Prostate gland (tissue), 2 donors: ENCODE data around the gene CHI3L2. TPM values are rescaled to one million over a fixed set of nuclear protein-coding genes. Genes with fewer than 3 reads are reported as not detected.

Source experiments
- DNase-seq: peaks from one replicate; pipeline ENCODE4 v3.0.0-alpha.2; 2019; ENCODE audit warnings: low spot score
- H3K27ac ChIP-seq, 2 donors: fragments of 200-600 bp; sonication (generic); 2 replicates each; pipeline ENCODE4 v1.5.1; 2017 to 2019
- H3K27me3 ChIP-seq: fragments of 200-600 bp; sonication (generic); replicated peaks from 2 replicates; pipeline ENCODE4 v1.5.1; 2019; ENCODE audit not compliant: insufficient read depth
- H3K36me3 ChIP-seq, 2 donors: fragments of 200-600 bp; sonication (generic); 1 replicate in 1 of 2; 2 replicates in 1 of 2; pipeline versions ENCODE4 v1.5.1 to v1.8.1; 2017 to 2019
- H3K4me1 ChIP-seq: fragments of 200-600 bp; sonication (generic); replicated peaks from 2 replicates; pipeline ENCODE4 v1.5.1; 2019
- H3K4me3 ChIP-seq, 2 donors: fragments of 200-600 bp; sonication (generic); 2 replicates each; pipeline ENCODE4 v1.5.1; 2017 to 2019
- H3K9me3 ChIP-seq: fragments of 200-600 bp; sonication (generic); 2 replicates; pipeline ENCODE4 v1.5.1; 2017
- CTCF ChIP-seq, 4 experiments: fragments of 200-600 bp in 2 of 4; fragments of 450-650 bp in 2 of 4; sonication (generic) in 2 of 4; IDR thresholded peaks; 1 replicate in 3 of 4; 2 replicates in 1 of 4; pipeline ENCODE4 v1.5.1; 2016 to 2019; ENCODE audit warnings: antibody characterized with exemption in 4 of 4, mild to moderate bottlenecking in 2 of 4, moderate library complexity in 2 of 4
- POLR2A ChIP-seq: fragments of 450-650 bp; IDR thresholded peaks from one replicate; pipeline ENCODE4 v1.6.1; 2016; ENCODE audit warnings: antibody characterized with exemption, mild to moderate bottlenecking
- POLR2AphosphoS5 ChIP-seq: sonication (generic); formaldehyde crosslinking; IDR thresholded peaks from one replicate; pipeline ENCODE4 v1.6.1; 2017; ENCODE audit warnings: antibody characterized with exemption
- WGBS: methylation state at CpG from one replicate; pipeline ENCODE4 v1.1.5; 2018; 5-methylcytosine and 5-hydroxymethylcytosine counted together
- intact Hi-C: fragments of 100-400 bp; cut with DNase I; formaldehyde crosslinking; loops from one replicate; pipeline ENCODE4 v1.14.2; 2022
- total RNA-seq, 2 donors: library from RNA; depleted of rRNA; stranded (reverse); fragments of >200 nt; gene quantifications; one replicate each; pipeline ENCODE4 v1.1.0, GENCODE V29; 2016

The CHI3L2 gene
- total RNA-seq, 2 donors from 2014 or later: 0.82 to 10.6 TPM

GRCh38 chr1:111234258-111234657 lies 6.7 kb downstream of the CHI3L2 start:
- no peak overlapping the region for H3K27ac ChIP-seq
- no peaks in the 10 kb centered on the region for H3K9me3 ChIP-seq
- WGBS: 85% methylated on average over 4 of the region's 4 CpGs
- no peaks in the 10 kb centered on the region for H3K27me3 ChIP-seq
- no peaks in the 10 kb centered on the region for H3K36me3 ChIP-seq
- intact Hi-C loops: no loop called here
- TF ChIP-seq POLR2A (no peak), POLR2AphosphoS5 (no peak), CTCF (IDR thresholded peaks at IDR 0.05) (no peak)
- H3K4me1 ChIP-seq: no peaks in the 10 kb centered on the region
- DNase-seq: no peak
- no peak overlapping the region for H3K4me3 ChIP-seq

- DNase-seq: no peak
- no peak for TF ChIP-seq POLR2AphosphoS5
- TF ChIP-seq CTCF (IDR thresholded peaks at IDR 0.05): no peak
- TF ChIP-seq POLR2A: no peak
- H3K4me3 ChIP-seq: no peak overlapping the region
- H3K9me3 ChIP-seq: no peaks in the 10 kb centered on the region
- intact Hi-C loops: no loop called here
- 84% methylated on average over 3 of the region's 3 CpGs for WGBS
- H3K27ac ChIP-seq: no peak overlapping the region
- no peaks in the 10 kb centered on the region for H3K36me3 ChIP-seq
- H3K4me1 ChIP-seq: no peaks in the 10 kb centered on the region
- H3K27me3 ChIP-seq: no peaks in the 10 kb centered on the region
Observed at GRCh38 chr1:111234866-111235265, 7.4 kb downstream of the CHI3L2 start.

- intact Hi-C loops: no loop called here
Observed at GRCh38 chr1:111236379-111236778, 8.9 kb downstream of the CHI3L2 start.

GRCh38 chr1:111236806-111237205 lies 9.3 kb downstream of the CHI3L2 start:
- WGBS: 47% methylated on average over 3 of the region's 3 CpGs
- no peaks in the 10 kb centered on the region for H3K36me3 ChIP-seq
- no peaks in the 10 kb centered on the region for H3K9me3 ChIP-seq
- DNase-seq: no peak
- no peak overlapping the region for H3K27ac ChIP-seq
- TF ChIP-seq POLR2A: no peak
- TF ChIP-seq POLR2AphosphoS5: no peak
- TF ChIP-seq CTCF (IDR thresholded peaks at IDR 0.05): no peak
- H3K27me3 ChIP-seq: no peaks in the 10 kb centered on the region
- intact Hi-C loops: no loop called here
- no peak overlapping the region for H3K4me3 ChIP-seq
- no peaks in the 10 kb centered on the region for H3K4me1 ChIP-seq

More at GRCh38 chr1:111236379-111236778, 8.9 kb downstream of the CHI3L2 start:
- WGBS: 34% methylated on average over 1 of the region's 1 CpG
- H3K27ac ChIP-seq: no peak overlapping the region
- no peak overlapping the region for H3K4me3 ChIP-seq
- H3K4me1 ChIP-seq: no peaks in the 10 kb centered on the region
- TF ChIP-seq CTCF (IDR thresholded peaks at IDR 0.05): no peak
- no peak for TF ChIP-seq POLR2AphosphoS5
- no peak for TF ChIP-seq POLR2A
- no peaks in the 10 kb centered on the region for H3K9me3 ChIP-seq
- H3K36me3 ChIP-seq: no peaks in the 10 kb centered on the region
- no peaks in the 10 kb centered on the region for H3K27me3 ChIP-seq
- DNase-seq: no peak

GRCh38 chr1:111238056-111238795 lies 10.7 kb downstream of the CHI3L2 start:
- TF ChIP-seq POLR2AphosphoS5 (no peak), POLR2A (no peak), CTCF (IDR thresholded peaks at IDR 0.05) (no peak)
- DNase-seq: no peak
- Histone ChIP-seq H3K4me3 (no peak overlapping the region), H3K36me3 (no peaks in the 10 kb centered on the region), H3K4me1 (no peaks in the 10 kb centered on the region), H3K9me3 (no peaks in the 10 kb centered on the region), H3K27ac (no peak overlapping the region), H3K27me3 (no peaks in the 10 kb centered on the region)
- WGBS: 86% methylated on average over 5 of the region's 5 CpGs
- intact Hi-C loops: no loop called here
